Body of pancreas (tissue), 4 donors: ENCODE results near the gene ATG16L2.

Experiments used
- CTCF ChIP-seq, 7 experiments: fragments of 450-650 bp in 4 of 7; fragments of 200-600 bp in 3 of 7; sonication (generic) in 3 of 7; IDR thresholded peaks; one replicate each; pipeline ENCODE4 v1.5.1; 2016 to 2019; ENCODE audit warnings: antibody characterized with exemption in 7 of 7
- POLR2A ChIP-seq, 3 donors: fragments of 450-650 bp; IDR thresholded peaks; one replicate each; pipeline ENCODE4 v1.6.1; 2016; ENCODE audit warnings: antibody characterized with exemption in 3 of 3, mild to moderate bottlenecking in 2 of 3

GRCh38 chr11:72856551-72857345 is 42.5 kb downstream of the ATG16L2 start:
- TF ChIP-seq CTCF (IDR thresholded peaks at IDR 0.05) (no peak), POLR2A (IDR thresholded peaks at IDR 0.05) (no peak)
